ENCODE results near the gene WNT5B. TPM values are rescaled to one million over a fixed set of nuclear protein-coding genes. Genes with fewer than 3 reads are reported as not detected.

Gene WNT5B
- total and polyA plus RNA-seq, 3 donors from 2014 or later: 4.6 to 5.8 (median 4.9) TPM

- no peaks in the 10 kb centered on the region for H3K27me3 ChIP-seq
- TF ChIP-seq POLR2A (IDR thresholded peaks at IDR 0.05) (no peak), CTCF (IDR thresholded peaks at IDR 0.05) (no peak)
- WGBS, 2 donors: 79 to 80% methylated on average over 8 of the region's 8 CpGs
- H3K4me1 ChIP-seq: no peaks in the 10 kb centered on the region
- intact Hi-C loops (cut with DNase I; ENCODE audit: low total_unique reads): no loop called here
- H3K4me3 ChIP-seq: no peak overlapping the region
- peak; percentile 42 for DNase-seq
- no peak overlapping the region for H3K27ac ChIP-seq
- no peaks in the 10 kb centered on the region for H3K36me3 ChIP-seq (ENCODE audit: low read depth, missing control alignments)
- H3K9me3 ChIP-seq: no peaks in the 10 kb centered on the region
Measured at GRCh38 chr12:1619587-1619986, 9.4 kb upstream of the WNT5B start.

DNA sequence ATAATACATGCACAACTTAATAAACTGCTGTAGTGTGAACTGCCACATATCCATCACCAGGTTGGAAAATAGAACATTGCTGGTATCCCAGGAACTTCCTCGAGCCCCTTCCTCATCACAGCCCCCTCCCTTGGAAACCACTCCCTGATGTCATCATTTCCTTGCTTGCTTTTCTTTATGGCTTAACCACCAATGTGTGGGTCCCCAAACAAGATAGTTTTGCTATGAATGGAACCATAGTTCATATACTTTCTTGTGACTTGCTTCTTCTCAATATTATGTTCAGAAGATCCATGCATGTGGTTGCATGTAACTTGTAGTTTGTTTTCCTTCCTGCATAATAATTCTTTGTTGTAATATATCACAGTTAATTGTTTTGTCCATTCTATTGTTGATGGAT is 8.9 kb upstream of the WNT5B start:
- intact Hi-C loops (cut with DNase I; ENCODE audit: low total_unique reads): no loop called here
- Histone ChIP-seq H3K4me3 (no peak overlapping the region), H3K9me3 (no peaks in the 10 kb centered on the region), H3K27me3 (no peaks in the 10 kb centered on the region), H3K36me3 (ENCODE audit: low read depth, missing control alignments) (no peaks in the 10 kb centered on the region), H3K4me1 (no peaks in the 10 kb centered on the region), H3K27ac (no peak overlapping the region)
- WGBS, 2 donors: 84 to 88% methylated on average over 1 of the region's 1 CpG
- TF ChIP-seq POLR2A (IDR thresholded peaks at IDR 0.05): no peak
- no peak for TF ChIP-seq CTCF (IDR thresholded peaks at IDR 0.05)
- DNase-seq: no peak

DNA sequence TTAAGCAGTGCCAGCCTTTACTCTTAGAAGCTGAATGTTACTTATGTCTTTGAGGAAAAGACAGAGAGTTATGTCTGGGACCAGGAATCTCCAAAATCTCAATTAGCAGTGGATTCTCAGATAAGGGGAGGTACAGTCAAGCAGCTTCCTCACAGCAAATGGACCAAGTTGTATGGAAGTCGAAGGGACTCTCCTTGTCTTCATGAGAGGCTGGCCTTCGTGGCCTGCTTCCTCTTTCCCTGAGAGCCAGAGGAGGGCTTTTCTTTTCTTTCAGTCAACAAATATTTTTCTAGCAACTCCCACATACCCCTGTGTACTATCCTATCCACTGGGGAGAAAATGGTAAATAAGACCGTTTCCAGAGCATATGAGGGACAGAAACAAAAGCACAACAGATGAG is 6.6 kb upstream of the WNT5B start:
- H3K4me1 ChIP-seq: no peaks in the 10 kb centered on the region
- 86 to 88% methylated on average over 3 of the region's 3 CpGs for WGBS, 2 donors
- no peaks in the 10 kb centered on the region for H3K9me3 ChIP-seq
- no peaks in the 10 kb centered on the region for H3K27me3 ChIP-seq
- no peak overlapping the region for H3K4me3 ChIP-seq
- no peak for DNase-seq
- TF ChIP-seq POLR2A (IDR thresholded peaks at IDR 0.05): no peak
- no peak for TF ChIP-seq CTCF (IDR thresholded peaks at IDR 0.05)
- no peaks in the 10 kb centered on the region for H3K36me3 ChIP-seq (ENCODE audit: low read depth, missing control alignments)
- intact Hi-C loops (cut with DNase I; ENCODE audit: low total_unique reads): no loop called here
- no peak overlapping the region for H3K27ac ChIP-seq

GRCh38 chr12:1629338-1630132 is 504 bp downstream of the WNT5B start:
- TF ChIP-seq POLR2A (IDR thresholded peaks at IDR 0.05) (no peak), CTCF (IDR thresholded peaks at IDR 0.05) (peak in 1 of 3 experiments; percentile 11)
- no peak for DNase-seq
- Histone ChIP-seq H3K27ac (no peak overlapping the region), H3K27me3 (no peaks in the 10 kb centered on the region), H3K36me3 (ENCODE audit: low read depth, missing control alignments) (no peaks in the 10 kb centered on the region), H3K4me3 (peak overlapping the region; percentile 40 to 54), H3K9me3 (no peaks in the 10 kb centered on the region), H3K4me1 (peaks cover 4% of the 10 kb centered on the region)
- intact Hi-C loops (cut with DNase I; ENCODE audit: low total_unique reads): loop anchor here (10.0 kb wide), 1 partner anchor 305 kb away; no protein-coding TSS in a partner anchor
- WGBS, 2 donors: 12 to 15% methylated on average over 23 to 31 of the region's 32 CpGs
